Ovary (tissue), 3 donors: Measurements from ENCODE around the gene ACTG1.

ENCODE experiments used
- CTCF ChIP-seq, 3 donors: fragments of 450-650 bp in 2 of 3; fragments of 200-600 bp in 1 of 3; IDR thresholded peaks; one replicate each; pipeline versions ENCODE4 v1.5.1 to v1.8.0; 2016 to 2022; ENCODE audit warnings: antibody characterized with exemption in 3 of 3, mild to moderate bottlenecking in 1 of 3
- EP300 ChIP-seq: sonication (generic); formaldehyde crosslinking; IDR thresholded peaks from one replicate; pipeline ENCODE4 v1.6.1; 2017; ENCODE audit warnings: antibody characterized with exemption
- POLR2A ChIP-seq: fragments of 450-650 bp; IDR thresholded peaks from one replicate; pipeline ENCODE4 v1.6.1; 2017; ENCODE audit warnings: antibody characterized with exemption, mild to moderate bottlenecking, moderate library complexity
- donor health status: DM: no; HTN: no; CAD: no.

GRCh38 chr17:81551458-81552243, 39.1 kb upstream of the ACTG1 start:
- TF ChIP-seq POLR2A (no peak), CTCF (IDR thresholded peaks at IDR 0.05) (no peak), EP300 (no peak)
